HG03469 (cell line): ENCODE data around the gene PARD3.

ENCODE experiments used
- ATAC-seq: cut with Tn5 transposase; IDR thresholded peaks from one replicate; pipeline ENCODE4 v1.9.1; 2021; ENCODE audit warnings: mild to moderate bottlenecking, moderate library complexity, moderate number of reproducible peaks; ENCODE audit not compliant: unreplicated experiment

The PARD3 gene

GRCh38 chr10:34589275-34589674, 225.8 kb downstream of the PARD3 start:
- ATAC-seq: no peak

GRCh38 chr10:34587680-34588019, 227.4 kb downstream of the PARD3 start:
- ATAC-seq: no peak

- ATAC-seq: no peak
These were observed 228.0 kb downstream of the PARD3 start for GRCh38 chr10:34587002-34587679.

GRCh38 chr10:34585422-34586112, 229.5 kb downstream of the PARD3 start:
- no peak for ATAC-seq

GRCh38 chr10:34584164-34584563, 230.9 kb downstream of the PARD3 start:
- ATAC-seq: no peak

- no peak for ATAC-seq
These were observed 233.1 kb downstream of the PARD3 start for GRCh38 chr10:34581801-34582532.

- no peak for ATAC-seq
These were observed 234.5 kb downstream of the PARD3 start for GRCh38 chr10:34580643-34581042.

- ATAC-seq: no peak
These were observed 234.9 kb downstream of the PARD3 start for GRCh38 chr10:34580214-34580613.

GRCh38 chr10:34578468-34578867, 236.6 kb downstream of the PARD3 start:
- ATAC-seq: no peak

- ATAC-seq: no peak
These were observed 238.3 kb downstream of the PARD3 start for GRCh38 chr10:34576797-34577196.

GRCh38 chr10:34575882-34576281, 239.2 kb downstream of the PARD3 start:
- no peak for ATAC-seq

- no peak for ATAC-seq
These were observed 240.7 kb downstream of the PARD3 start for GRCh38 chr10:34574353-34574934.

- ATAC-seq: no peak
These were observed 244.2 kb downstream of the PARD3 start for GRCh38 chr10:34570887-34571286.

GRCh38 chr10:34567659-34568253, 247.3 kb downstream of the PARD3 start:
- ATAC-seq: no peak

GRCh38 chr10:34565934-34566333, 249.2 kb downstream of the PARD3 start:
- no peak for ATAC-seq

- ATAC-seq: no peak
These were observed 257.0 kb downstream of the PARD3 start for GRCh38 chr10:34558093-34558583.

- no peak for ATAC-seq
These were observed 257.9 kb downstream of the PARD3 start for GRCh38 chr10:34557173-34557572.

- no peak for ATAC-seq
These were observed 259.4 kb downstream of the PARD3 start for GRCh38 chr10:34555653-34556052.

- ATAC-seq: no peak
These were observed 261.3 kb downstream of the PARD3 start for GRCh38 chr10:34553747-34554146.

GRCh38 chr10:34551295-34551694, 263.8 kb downstream of the PARD3 start:
- ATAC-seq: no peak

- no peak for ATAC-seq
These were observed 265.1 kb downstream of the PARD3 start for GRCh38 chr10:34549953-34550352.
